ENCODE data around the gene ADGRL1.
"Not testable (repeated sequence)": the region's sequence is repeated elsewhere in the genome, so short reads cannot be mapped to it uniquely, and the experiment has no call there.

ADGRL1 gene

DNA sequence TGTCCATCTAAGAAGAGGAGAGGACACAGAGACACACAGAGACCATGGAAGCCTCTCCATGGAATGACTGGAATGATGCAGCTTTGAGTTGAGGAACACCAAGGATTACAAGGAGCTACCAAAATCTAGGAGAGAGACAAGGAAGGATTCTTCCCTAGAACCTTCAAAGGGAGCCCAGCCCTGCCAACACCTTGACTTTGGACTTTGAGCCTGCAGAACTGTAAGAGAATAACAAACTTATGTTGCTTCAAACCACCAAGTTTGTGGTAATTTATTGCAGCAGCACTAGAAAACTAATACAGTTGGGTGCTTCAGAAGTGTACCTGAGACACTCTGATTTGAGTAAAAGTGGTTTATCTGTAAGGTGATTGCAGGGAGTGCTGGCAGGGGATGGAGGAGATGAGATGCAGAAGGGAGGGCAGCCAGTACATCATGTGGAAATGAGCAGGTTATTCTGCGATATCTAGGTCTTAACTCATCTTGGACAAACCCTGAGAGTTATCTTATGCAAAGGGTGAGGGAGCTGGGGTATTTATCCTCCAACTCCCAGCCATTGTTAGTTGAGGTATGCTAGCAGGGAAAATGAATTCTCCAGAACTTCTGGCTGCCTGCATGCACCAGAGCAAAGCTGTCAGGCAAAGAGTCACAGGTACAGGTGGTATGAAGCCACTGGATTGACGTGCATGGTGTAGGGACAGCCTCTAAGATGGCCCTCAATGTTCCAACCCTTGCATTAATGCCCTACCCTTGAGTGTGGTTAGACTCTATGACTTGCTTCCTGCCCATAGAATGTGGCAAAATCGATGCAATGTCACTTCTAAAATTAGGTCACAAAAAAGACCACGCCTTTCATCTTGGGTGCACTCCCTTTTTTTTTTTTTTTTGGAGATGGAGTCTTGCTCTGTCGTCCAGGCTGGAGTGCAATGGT lies 31.3 kb upstream of the ADGRL1 start:
- Histone ChIP-seq H3K27me3 (ENCODE audit: insufficient read depth, low read length, poor library complexity) (no peaks in the 10 kb centered on the region), H3K4me2 (ENCODE audit: insufficient read depth, low read length) (no peak overlapping the region), H2AFZ (ENCODE audit: low read depth, low read length) (no peak overlapping the region), H3K9me3 (ENCODE audit: insufficient read depth, low read length, severe bottlenecking) (no peaks in the 10 kb centered on the region), H3K4me1 (ENCODE audit: insufficient read depth, low read length) (no peaks in the 10 kb centered on the region), H3K4me3 (ENCODE audit: low read depth in 1 of 2, low read length in 2 of 2) (no peak overlapping the region), H3K27ac (ENCODE audit: low read length) (no peak overlapping the region), H4K20me1 (ENCODE audit: insufficient read depth, low read length) (no peaks in the 10 kb centered on the region), H3K36me3 (ENCODE audit: insufficient read depth, low read length) (no peaks in the 10 kb centered on the region), H3K9ac (ENCODE audit: low read depth, low read length) (no peak overlapping the region), H3K79me2 (ENCODE audit: insufficient read depth, low read length) (no peaks in the 10 kb centered on the region)
- ATAC-seq (ENCODE audit: insufficient read depth, low read depth) (no peak), DNase-seq (no peak)
- TF ChIP-seq, protein P1, sequence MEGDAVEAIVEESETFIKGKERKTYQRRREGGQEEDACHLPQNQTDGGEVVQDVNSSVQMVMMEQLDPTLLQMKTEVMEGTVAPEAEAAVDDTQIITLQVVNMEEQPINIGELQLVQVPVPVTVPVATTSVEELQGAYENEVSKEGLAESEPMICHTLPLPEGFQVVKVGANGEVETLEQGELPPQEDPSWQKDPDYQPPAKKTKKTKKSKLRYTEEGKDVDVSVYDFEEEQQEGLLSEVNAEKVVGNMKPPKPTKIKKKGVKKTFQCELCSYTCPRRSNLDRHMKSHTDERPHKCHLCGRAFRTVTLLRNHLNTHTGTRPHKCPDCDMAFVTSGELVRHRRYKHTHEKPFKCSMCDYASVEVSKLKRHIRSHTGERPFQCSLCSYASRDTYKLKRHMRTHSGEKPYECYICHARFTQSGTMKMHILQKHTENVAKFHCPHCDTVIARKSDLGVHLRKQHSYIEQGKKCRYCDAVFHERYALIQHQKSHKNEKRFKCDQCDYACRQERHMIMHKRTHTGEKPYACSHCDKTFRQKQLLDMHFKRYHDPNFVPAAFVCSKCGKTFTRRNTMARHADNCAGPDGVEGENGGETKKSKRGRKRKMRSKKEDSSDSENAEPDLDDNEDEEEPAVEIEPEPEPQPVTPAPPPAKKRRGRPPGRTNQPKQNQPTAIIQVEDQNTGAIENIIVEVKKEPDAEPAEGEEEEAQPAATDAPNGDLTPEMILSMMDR (IDR thresholded peaks at IDR 0.05; ENCODE audit: borderline replicate concordance, extremely low read depth, low read length, poor library complexity, severe bottlenecking) = no peak
- TF ChIP-seq EZH2 (IDR thresholded peaks at IDR 0.05; ENCODE audit: borderline replicate concordance, low read depth, low read length, severe bottlenecking) = no peak

DNA sequence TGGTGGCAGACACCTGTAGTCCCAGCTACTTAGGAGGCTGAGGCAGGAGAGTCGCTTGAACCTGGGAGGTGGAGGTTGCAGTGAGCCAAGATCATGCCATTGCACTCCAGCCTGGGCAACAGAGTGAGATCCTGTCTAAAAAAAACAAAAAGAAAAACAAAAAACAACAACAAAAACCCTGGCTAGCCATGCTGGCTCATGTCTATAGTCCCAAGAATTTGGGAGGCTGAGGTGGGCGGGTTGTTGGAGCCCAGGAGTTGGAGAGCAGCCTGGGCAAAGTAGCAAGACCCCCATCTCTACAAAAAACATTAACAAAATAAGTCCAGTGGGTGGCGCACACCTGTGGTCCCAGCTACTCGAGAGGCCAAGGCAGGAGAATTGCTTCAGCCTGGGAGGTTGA lies 27.0 kb upstream of the ADGRL1 start:
- not testable (repeated sequence) for H3K27me3 ChIP-seq (ENCODE audit: insufficient read depth, low read length, poor library complexity); H3K79me2 ChIP-seq (ENCODE audit: insufficient read depth, low read length); H3K9me3 ChIP-seq (ENCODE audit: insufficient read depth, low read length, severe bottlenecking); H3K4me2 ChIP-seq (ENCODE audit: insufficient read depth, low read length); DNase-seq; H3K4me1 ChIP-seq (ENCODE audit: insufficient read depth, low read length); H3K9ac ChIP-seq (ENCODE audit: low read depth, low read length); H3K4me3 ChIP-seq (ENCODE audit: low read depth in 1 of 2, low read length in 2 of 2); H3K36me3 ChIP-seq (ENCODE audit: insufficient read depth, low read length); ATAC-seq (ENCODE audit: insufficient read depth, low read depth); H3K27ac ChIP-seq (ENCODE audit: low read length); H2AFZ ChIP-seq (ENCODE audit: low read depth, low read length); H4K20me1 ChIP-seq (ENCODE audit: insufficient read depth, low read length)

DNA sequence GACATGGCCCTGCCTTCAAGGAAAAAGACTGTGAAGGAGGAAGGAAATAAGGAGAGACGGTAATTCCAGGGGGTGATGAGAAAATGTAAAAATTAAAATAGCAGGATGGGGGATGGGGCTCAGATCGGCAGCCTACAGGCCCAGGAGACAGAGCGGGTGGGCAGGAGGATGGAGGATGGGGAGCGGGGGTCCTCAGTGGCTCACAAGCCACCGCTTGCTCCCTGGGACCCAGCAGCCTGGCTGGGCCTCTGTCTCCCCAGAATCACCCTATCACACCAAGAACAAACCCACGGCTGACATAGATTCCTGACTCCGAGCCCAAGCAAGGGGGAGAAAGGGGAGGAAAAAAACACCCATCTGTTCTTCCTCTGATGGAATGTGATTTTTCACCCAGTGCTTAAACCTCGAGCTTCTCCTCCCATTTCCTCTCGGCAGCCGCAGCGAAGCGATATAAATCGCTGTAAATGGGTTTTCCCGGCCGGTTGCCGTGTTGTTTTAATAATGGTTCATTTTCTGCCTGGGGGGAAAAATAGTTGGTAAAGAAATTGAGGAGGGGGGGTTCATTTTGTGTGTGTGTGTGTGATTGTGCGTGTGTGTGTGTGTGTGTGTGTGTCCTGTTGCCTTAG lies 22.6 kb upstream of the ADGRL1 start:
- H2AFZ ChIP-seq (ENCODE audit: low read depth, low read length); H3K4me3 ChIP-seq (ENCODE audit: low read depth in 1 of 2, low read length in 2 of 2); H3K4me1 ChIP-seq (ENCODE audit: insufficient read depth, low read length); H3K79me2 ChIP-seq (ENCODE audit: insufficient read depth, low read length); H3K4me2 ChIP-seq (ENCODE audit: insufficient read depth, low read length); DNase-seq; H3K9ac ChIP-seq (ENCODE audit: low read depth, low read length); H3K9me3 ChIP-seq (ENCODE audit: insufficient read depth, low read length, severe bottlenecking); H3K27me3 ChIP-seq (ENCODE audit: insufficient read depth, low read length, poor library complexity); H3K36me3 ChIP-seq (ENCODE audit: insufficient read depth, low read length); H3K27ac ChIP-seq (ENCODE audit: low read length); H4K20me1 ChIP-seq (ENCODE audit: insufficient read depth, low read length); ATAC-seq (ENCODE audit: insufficient read depth, low read depth): not testable (repeated sequence)

DNA sequence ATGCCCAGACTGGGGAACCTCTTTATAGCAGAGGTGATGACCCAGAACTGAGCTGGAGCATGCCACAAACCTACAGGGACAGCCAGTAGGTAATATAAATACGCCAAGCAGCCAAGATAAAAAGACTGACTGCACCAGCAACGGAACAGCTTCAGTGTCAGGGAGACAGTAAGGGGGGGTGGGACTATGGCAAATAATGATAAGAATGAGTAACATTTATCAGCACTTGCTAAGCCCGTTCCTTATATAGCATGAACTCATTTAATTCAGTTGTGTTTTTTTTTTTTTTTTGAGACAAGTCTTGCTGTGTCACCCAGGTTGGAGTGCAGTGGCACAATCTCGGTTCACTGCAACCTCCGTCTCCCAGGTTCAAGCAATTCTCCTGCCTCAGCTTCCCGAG lies 20.5 kb upstream of the ADGRL1 start:
- H3K27ac ChIP-seq (ENCODE audit: low read length); ATAC-seq (ENCODE audit: insufficient read depth, low read depth): not testable (repeated sequence)

DNA sequence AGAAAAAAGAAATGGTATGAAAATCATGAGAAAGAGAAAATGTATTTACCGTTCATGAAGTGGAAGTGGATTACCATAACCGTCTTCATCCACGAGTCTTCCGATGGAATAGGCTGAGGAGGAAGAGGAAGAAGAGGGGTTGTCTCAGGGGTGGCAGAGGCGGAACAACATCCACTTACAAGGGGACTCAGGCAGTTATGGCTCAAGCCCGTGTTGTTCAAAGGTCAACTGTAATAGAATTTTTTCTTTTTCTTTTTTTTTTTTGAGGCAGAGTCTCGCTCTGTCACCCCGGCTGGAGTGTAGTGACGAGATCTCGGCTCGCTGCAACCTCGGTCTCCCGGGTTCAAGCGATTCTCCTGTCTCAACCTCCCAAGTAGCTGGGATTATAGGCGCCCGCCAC lies 16.9 kb upstream of the ADGRL1 start:
- no peaks in the 10 kb centered on the region for H4K20me1 ChIP-seq (ENCODE audit: insufficient read depth, low read length)
- no peaks in the 10 kb centered on the region for H3K9me3 ChIP-seq (ENCODE audit: insufficient read depth, low read length, severe bottlenecking)
- H3K4me3 ChIP-seq (ENCODE audit: low read depth in 1 of 2, low read length in 2 of 2) = no peak overlapping the region
- no peaks in the 10 kb centered on the region for H3K4me1 ChIP-seq (ENCODE audit: insufficient read depth, low read length)
- TF ChIP-seq, protein P1 (IDR thresholded peaks at IDR 0.05; ENCODE audit: borderline replicate concordance, extremely low read depth, low read length, poor library complexity, severe bottlenecking) = no peak
- TF ChIP-seq EZH2 (IDR thresholded peaks at IDR 0.05; ENCODE audit: borderline replicate concordance, low read depth, low read length, severe bottlenecking) = no peak
- no peaks in the 10 kb centered on the region for H3K27me3 ChIP-seq (ENCODE audit: insufficient read depth, low read length, poor library complexity)
- no peak for DNase-seq
- no peak overlapping the region for H3K9ac ChIP-seq (ENCODE audit: low read depth, low read length)
- H3K4me2 ChIP-seq (ENCODE audit: insufficient read depth, low read length) = no peak overlapping the region
- no peak overlapping the region for H2AFZ ChIP-seq (ENCODE audit: low read depth, low read length)
- no peaks in the 10 kb centered on the region for H3K36me3 ChIP-seq (ENCODE audit: insufficient read depth, low read length)
- no peaks in the 10 kb centered on the region for H3K79me2 ChIP-seq (ENCODE audit: insufficient read depth, low read length)
- H3K27ac ChIP-seq (ENCODE audit: low read length) = no peak overlapping the region
- ATAC-seq (ENCODE audit: insufficient read depth, low read depth) = no peak

More for the DNA sequence above, 20.5 kb upstream of the ADGRL1 start:
- H3K79me2 ChIP-seq (ENCODE audit: insufficient read depth, low read length); DNase-seq; H3K4me1 ChIP-seq (ENCODE audit: insufficient read depth, low read length); H2AFZ ChIP-seq (ENCODE audit: low read depth, low read length); H3K36me3 ChIP-seq (ENCODE audit: insufficient read depth, low read length); H3K4me2 ChIP-seq (ENCODE audit: insufficient read depth, low read length); H3K9me3 ChIP-seq (ENCODE audit: insufficient read depth, low read length, severe bottlenecking); H4K20me1 ChIP-seq (ENCODE audit: insufficient read depth, low read length); H3K27me3 ChIP-seq (ENCODE audit: insufficient read depth, low read length, poor library complexity); H3K4me3 ChIP-seq (ENCODE audit: low read depth in 1 of 2, low read length in 2 of 2); H3K9ac ChIP-seq (ENCODE audit: low read depth, low read length): not testable (repeated sequence)

Measured in DND-41 (cell line).